Measurements from ENCODE around the gene PRSS2.
"Not testable (repeated sequence)": the region's sequence is repeated elsewhere in the genome, so short reads cannot be mapped to it uniquely, and the experiment has no call there.

PRSS2 gene

GRCh38 chr7:142760071-142760642 lies 10.6 kb upstream of the PRSS2 start:
- no peak for DNase-seq

- not testable (repeated sequence) for DNase-seq
Measured at GRCh38 chr7:142761606-142762005, 9.2 kb upstream of the PRSS2 start.

- DNase-seq, result no peak
Measured at GRCh38 chr7:142762104-142762503, 8.7 kb upstream of the PRSS2 start.

- DNase-seq, result no peak
Measured at GRCh38 chr7:142767451-142767850, 3.3 kb upstream of the PRSS2 start.

GRCh38 chr7:142767861-142768260 lies 2.9 kb upstream of the PRSS2 start:
- DNase-seq, result no peak

GRCh38 chr7:142768885-142769284 lies 1.9 kb upstream of the PRSS2 start:
- not testable (repeated sequence) for DNase-seq

- DNase-seq, result peak; percentile 98
Measured at GRCh38 chr7:142771353-142771723, 568 bp downstream of the PRSS2 start.

- DNase-seq, result no peak
Measured at GRCh38 chr7:142772051-142772450, 1.3 kb downstream of the PRSS2 start.

- DNase-seq, result no peak
Measured at GRCh38 chr7:142772673-142773072, 1.9 kb downstream of the PRSS2 start.

GRCh38 chr7:142773230-142773629 lies 2.5 kb downstream of the PRSS2 start:
- DNase-seq, result no peak

- DNase-seq, result no peak
Measured at GRCh38 chr7:142773937-142774744, 3.4 kb downstream of the PRSS2 start.

GRCh38 chr7:142774826-142775225 lies 4.1 kb downstream of the PRSS2 start:
- no peak for DNase-seq

- DNase-seq, result not testable (repeated sequence)
Measured at GRCh38 chr7:142775351-142776115, 4.8 kb downstream of the PRSS2 start.

- no peak for DNase-seq
Measured at GRCh38 chr7:142776206-142776844, 5.6 kb downstream of the PRSS2 start.

- DNase-seq, result not testable (repeated sequence)
Measured at GRCh38 chr7:142776845-142777225, 6.1 kb downstream of the PRSS2 start.

GRCh38 chr7:142777318-142777717 lies 6.5 kb downstream of the PRSS2 start:
- DNase-seq, result no peak

- peak; percentile 94 for DNase-seq
Measured at GRCh38 chr7:142782922-142783900, 12.4 kb downstream of the PRSS2 start.

- DNase-seq, result no peak
Measured at GRCh38 chr7:142784096-142784495, 13.3 kb downstream of the PRSS2 start.

- DNase-seq, result no peak
Measured at GRCh38 chr7:142784716-142785115, 13.9 kb downstream of the PRSS2 start.

- no peak for DNase-seq
Measured at GRCh38 chr7:142785841-142786250, 15.1 kb downstream of the PRSS2 start.

- peak; percentile 5 for DNase-seq
Measured at GRCh38 chr7:142787034-142787768, 16.4 kb downstream of the PRSS2 start.
